Stimulated activated CD4-positive, alpha-beta T cell treated with anti-CD3 and anti-CD28 coated beads, Interleukin-4, amount 100 ng/mL, for 48 hours (primary cell): Measurements from ENCODE around the gene GAS7.
"Not testable (repeated sequence)": the region's sequence is repeated elsewhere in the genome, so short reads cannot be mapped to it uniquely, and the experiment has no call there.

ENCODE experiments used
- DNase-seq, 2 donors: peaks; one replicate each; pipeline ENCODE4 v3.0.0-alpha.2; 2020; ENCODE audit warnings: low read depth in 2 of 2

Gene GAS7

GRCh38 chr17:9943343-9943742 is 255.1 kb downstream of the GAS7 start:
- DNase-seq, result no peak

GRCh38 chr17:9942885-9943284 is 255.5 kb downstream of the GAS7 start:
- no peak for DNase-seq

DNA sequence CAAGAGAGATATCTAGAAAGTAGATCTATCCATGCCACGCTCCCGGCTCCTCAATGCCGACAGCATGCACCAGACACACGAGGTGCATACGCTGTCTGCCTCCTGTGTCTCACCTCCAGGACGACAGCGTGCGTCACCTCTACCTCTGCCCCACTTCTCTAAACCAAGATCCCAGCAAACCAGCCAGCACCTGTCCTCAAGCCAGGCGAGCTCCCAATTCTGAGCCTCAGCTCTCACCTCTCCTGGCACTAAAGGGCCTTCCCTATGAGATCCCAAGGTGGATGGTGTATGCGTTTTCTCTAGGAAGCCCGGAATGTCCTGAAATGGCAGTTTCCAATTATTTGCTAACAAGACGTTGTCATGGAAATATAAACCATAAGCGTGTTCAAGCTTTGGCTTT is 257.1 kb downstream of the GAS7 start:
- no peak for DNase-seq

DNA sequence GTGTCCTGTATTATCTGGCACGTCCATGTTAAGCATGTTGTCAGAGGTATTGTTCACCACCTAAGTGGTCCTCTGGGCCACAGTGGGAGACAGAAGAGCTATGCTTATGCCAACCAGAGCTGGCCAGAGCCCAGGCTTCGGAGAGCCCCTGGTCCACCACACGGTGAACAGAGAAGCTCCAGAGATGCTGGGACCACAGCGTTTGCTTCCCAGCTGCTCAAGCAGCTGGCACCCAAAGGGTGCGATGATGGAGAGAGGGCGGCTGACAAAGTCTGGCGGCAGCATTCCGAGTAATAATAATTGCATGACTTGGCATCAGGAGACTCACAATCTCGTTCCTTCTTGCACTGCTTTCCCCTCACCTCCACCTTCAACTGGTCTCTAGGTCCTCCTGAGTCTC is 257.6 kb downstream of the GAS7 start:
- DNase-seq, result no peak

DNA sequence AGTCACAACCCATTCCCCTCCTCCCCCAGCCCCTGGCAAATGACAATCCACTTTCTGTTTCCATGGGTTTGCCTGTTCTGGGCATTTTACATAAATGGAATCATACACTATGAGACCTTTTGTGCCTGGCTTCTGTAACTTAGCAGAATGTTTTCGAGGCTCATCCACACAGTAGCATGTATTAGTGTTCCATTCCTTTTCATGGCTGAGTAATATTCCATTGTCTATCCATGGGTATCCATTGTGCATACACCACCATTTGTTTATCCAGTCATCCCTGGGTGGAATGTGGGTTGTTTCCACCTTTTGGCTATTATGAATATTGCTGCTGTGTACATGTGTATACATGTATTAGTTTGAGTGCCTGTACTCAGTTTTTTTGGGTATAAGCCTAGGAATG is 259.6 kb downstream of the GAS7 start:
- DNase-seq, result no peak

GRCh38 chr17:9937901-9938300 is 260.5 kb downstream of the GAS7 start:
- DNase-seq, result no peak

DNA sequence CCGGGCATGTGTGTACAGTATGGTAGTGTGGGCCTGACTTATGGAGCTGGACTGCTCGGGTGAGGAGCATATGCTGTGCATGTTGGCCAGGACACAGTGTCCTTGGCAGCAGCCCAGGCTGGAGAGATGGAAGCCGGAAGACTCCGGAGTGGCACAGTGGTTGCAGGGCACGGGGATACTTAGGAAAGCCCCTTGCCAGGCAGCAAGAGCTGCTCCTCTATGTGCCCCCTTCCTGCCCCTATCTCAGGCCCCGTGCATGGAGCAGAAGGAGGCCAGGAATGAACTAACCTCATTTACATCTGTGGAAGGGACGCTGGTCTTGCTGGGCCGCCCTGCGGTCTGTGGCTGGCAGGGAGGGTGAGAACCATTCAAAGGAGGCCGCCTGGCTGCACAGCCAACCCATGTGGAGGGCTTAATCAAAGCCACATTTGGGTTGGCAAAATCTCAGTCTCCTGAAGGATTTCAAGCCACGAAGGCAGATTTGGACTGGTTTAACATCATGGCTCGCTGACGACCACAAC is 261.1 kb downstream of the GAS7 start:
- no peak for DNase-seq

- DNase-seq, result no peak
Measured at GRCh38 chr17:9936095-9936494, 262.3 kb downstream of the GAS7 start.

- no peak for DNase-seq
Measured at GRCh38 chr17:9935408-9935807, 263.0 kb downstream of the GAS7 start.

- DNase-seq, result no peak
Measured at GRCh38 chr17:9934331-9934730, 264.1 kb downstream of the GAS7 start.

DNA sequence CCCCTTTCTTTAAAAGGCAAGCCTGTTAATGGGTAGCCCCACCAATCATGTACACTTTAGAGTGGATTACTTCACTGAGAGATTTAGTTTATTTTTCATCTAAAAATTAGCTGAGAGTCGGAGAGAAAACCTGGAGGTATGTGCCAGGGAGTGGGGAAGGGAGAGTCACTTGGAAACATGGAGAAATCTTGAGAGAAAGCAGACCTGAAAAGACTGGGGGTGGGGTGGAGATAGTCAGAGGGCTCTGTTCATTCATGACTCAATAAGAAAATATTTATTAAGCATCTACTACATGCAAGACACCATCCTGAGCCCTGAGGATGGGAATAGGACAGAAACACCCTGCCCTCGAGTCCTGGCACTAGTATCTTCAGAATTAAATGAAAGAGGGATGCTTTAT is 265.9 kb downstream of the GAS7 start:
- no peak for DNase-seq

DNA sequence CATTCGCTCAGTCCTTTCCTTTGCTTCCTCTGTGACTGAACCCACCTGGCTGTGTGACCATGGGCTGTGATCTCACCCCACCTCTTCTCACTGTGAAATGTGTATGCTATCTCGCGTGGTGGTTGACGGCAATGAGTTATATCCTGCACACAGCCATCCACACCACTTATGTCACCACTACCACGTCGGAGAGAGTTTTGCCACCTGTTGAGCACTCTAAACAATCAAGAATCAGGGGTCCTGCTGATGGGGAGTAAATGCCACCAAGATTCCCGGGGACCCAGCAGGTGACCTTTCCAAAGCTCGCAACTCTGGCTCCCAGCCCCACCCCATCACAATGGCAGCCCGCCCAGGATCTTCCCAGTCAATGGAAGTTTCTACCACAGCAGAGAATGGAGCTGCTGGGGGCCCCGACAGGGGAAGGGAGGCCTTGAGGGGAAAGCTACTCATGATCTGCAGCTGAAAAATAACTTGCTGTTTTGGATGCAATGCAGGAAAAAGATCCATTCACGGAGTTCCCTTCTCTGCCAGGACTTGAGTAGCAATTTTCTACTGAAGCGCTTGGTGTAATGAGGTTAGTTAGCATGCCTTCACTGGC is 267.2 kb downstream of the GAS7 start:
- no peak for DNase-seq

GRCh38 chr17:9929871-9930270 is 268.5 kb downstream of the GAS7 start:
- DNase-seq, result no peak

- no peak for DNase-seq
Measured at GRCh38 chr17:9928601-9929333, 269.6 kb downstream of the GAS7 start.

GRCh38 chr17:9926150-9926804 is 272.1 kb downstream of the GAS7 start:
- no peak for DNase-seq

- DNase-seq, result no peak
Measured at GRCh38 chr17:9925457-9925856, 272.9 kb downstream of the GAS7 start.

DNA sequence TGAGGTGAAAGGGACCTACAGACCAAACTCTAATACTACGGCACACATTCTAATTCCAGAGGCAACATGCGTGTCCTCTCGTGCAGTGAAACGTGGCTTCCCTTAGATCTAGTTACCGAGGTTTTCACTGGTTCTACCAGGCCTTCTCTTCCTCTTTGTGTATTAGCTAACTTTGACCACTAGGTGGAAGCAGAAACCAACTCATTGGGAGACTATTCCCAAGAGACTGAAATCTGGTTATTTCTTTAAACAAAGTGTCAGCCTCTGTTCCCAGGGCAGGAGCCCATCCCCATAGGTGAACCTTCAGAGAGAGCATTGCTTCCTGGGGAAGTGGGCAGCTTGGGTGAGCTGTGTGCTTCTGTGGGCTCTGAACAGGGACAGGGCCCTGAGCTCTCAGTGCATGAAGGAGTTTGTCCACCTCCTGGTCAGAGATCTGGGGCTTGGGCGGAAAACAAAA is 273.6 kb downstream of the GAS7 start:
- no peak for DNase-seq

DNA sequence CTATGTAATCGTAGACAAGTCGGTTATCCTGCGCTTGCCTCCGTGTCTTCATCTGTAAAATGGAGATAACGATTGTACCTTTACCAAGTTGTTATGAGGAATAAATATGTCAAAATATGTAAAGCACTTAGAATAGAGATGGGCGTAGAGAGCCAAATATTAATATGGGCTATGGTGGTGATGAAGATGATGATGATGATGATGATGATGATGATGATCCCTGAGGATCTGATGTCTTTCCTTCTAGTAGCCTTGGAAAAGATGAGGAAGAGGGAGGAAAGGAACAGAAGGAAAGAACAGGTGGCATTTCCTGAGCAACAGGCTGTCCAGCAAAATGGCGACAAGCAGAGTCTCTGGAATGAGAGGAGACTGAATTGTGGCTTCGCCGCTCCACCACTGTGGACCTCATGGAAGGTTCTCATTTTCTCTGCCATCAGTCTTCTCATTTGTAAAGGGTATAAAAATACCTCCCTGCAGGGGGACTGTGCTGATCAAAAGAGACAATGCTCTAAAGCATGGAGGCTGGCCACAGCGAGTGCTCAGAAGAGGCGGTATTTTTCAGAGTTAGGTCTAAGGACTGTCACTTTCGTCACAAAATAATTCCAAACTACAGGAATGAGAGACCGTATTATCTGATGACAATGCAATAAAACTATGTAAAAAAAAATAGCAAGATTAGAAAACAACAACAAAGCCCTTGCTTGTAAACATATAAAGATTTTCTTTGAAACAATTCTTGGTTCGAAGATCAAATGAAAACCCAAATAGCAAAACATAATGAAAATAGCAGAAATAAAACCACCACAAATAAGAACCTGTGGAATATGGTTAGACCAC is 276.2 kb downstream of the GAS7 start:
- DNase-seq, result no peak

GRCh38 chr17:9921216-9921615 is 277.2 kb downstream of the GAS7 start:
- not testable (repeated sequence) for DNase-seq

DNA sequence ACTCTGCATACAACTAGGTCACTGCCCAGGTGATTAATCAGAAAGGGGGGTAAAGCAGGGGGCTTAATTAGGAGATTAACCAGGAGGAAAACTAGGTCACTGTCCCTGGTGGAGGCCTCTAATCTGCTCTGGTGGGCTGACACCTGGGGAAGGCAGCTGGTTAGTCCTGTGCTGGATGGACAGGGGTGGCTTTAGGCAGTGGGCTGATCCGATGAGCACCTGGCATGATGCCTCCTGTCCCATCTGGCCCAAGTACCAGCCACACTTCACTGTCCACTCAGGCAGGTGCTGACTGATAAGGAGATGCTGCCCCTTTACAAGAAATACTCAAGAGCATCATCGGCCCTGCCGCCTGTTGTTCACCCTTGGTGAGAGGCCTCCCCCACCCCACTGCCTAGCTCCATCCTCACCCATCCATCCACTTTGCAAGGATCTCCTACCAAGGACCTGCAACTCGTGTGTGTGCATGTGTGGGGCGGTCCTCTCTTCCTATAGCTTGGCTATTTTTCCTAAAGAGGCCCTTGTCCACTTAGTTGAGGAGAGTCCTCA is 279.5 kb downstream of the GAS7 start:
- no peak for DNase-seq

GRCh38 chr17:9918352-9918751 is 280.1 kb downstream of the GAS7 start:
- DNase-seq, result no peak

- DNase-seq, result no peak
Measured at GRCh38 chr17:9917801-9918200, 280.6 kb downstream of the GAS7 start.
